PC-3 (cell line): Measurements from ENCODE around the gene PKP1.

Source experiments
- CTCF ChIP-seq: fragments of 300-600 bp; sonication (generic); conservative IDR thresholded peaks from 2 replicates; pipeline ENCODE4 v1.5.1; 2017; ENCODE audit warnings: antibody characterized with exemption, low read depth, mild to moderate bottlenecking, low read length
- EZH2 ChIP-seq: fragments of 300-600 bp; sonication (generic); IDR thresholded peaks from one replicate; pipeline ENCODE4 v1.6.1; 2017; ENCODE audit warnings: antibody characterized with exemption, mild to moderate bottlenecking, low read length; ENCODE audit not compliant: unreplicated experiment

GRCh38 chr1:201379733-201380242, 96.5 kb downstream of the PKP1 start:
- TF ChIP-seq CTCF (no peak), EZH2 (no peak)
